GM19463 (cell line): ENCODE data around the gene CNTFR.

Experiments
- ATAC-seq: cut with Tn5 transposase; IDR thresholded peaks from one replicate; pipeline ENCODE4 v1.9.1; 2021; ENCODE audit warnings: mild to moderate bottlenecking, moderate library complexity; ENCODE audit not compliant: unreplicated experiment

Gene CNTFR

DNA sequence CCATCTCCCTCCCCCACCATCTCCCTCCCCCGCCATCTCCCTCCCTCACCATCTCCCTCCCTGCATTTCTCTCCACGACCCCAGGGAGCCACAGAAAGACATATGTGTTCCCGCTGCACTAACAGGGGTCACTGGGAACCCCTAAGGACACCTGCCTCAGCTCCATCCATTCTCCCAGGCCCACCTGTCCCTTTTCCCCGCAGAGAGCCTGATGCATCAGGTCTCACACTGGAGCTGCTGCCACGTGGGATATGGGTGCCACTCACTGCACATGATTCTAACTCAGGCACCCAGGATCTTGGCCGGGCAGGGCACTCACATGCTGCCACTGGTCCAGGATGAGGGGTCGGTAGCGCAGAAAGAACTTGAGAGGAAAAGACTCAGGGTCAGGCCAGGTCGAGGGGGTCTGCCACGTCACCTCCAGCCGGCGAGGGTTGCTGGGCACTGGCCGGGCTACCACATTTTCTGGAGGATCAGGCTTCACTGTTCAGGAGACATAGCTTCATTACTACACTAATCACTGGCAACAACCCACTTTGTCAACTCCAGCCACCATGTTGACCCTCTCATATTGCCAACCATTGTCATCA, 33.5 kb downstream of the CNTFR start:
- ATAC-seq: no peak

DNA sequence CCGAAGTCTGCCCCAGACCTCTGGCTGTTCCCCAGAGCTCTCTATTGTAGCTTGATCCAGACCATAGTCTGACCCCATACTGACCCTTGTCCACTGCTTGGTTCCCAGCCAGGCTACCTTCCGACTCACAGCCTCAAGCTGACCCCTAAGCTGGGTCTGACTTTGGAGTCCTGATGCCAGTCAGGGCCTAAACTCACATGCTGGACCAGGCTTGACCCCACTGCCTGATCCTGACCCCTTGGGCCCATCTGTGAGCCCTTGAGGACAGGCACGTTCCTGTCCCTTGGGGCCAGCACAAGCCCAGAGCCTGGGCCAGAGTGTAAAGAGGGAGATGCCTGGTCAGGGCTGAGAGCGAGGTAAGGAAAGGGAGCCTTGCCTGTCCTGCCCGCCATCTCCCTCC, 34.0 kb downstream of the CNTFR start:
- no peak for ATAC-seq

DNA sequence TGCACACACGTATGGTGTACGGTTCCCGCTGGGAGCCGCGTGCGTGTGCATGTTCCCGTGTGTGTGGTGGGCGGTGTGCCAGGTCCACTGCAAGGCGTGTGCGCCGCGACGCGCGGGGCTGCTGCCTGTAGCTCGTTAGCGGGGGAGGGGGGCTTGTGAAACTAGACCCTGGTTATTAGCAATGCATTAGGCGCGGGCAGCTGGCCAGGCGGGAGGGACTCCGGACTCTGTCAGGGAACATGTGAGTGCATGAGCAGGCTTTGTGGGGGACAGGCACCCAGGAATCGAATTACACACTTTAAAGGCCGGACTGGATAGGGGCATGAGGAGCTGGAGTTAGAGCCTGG, 34.5 kb downstream of the CNTFR start:
- ATAC-seq: no peak

DNA sequence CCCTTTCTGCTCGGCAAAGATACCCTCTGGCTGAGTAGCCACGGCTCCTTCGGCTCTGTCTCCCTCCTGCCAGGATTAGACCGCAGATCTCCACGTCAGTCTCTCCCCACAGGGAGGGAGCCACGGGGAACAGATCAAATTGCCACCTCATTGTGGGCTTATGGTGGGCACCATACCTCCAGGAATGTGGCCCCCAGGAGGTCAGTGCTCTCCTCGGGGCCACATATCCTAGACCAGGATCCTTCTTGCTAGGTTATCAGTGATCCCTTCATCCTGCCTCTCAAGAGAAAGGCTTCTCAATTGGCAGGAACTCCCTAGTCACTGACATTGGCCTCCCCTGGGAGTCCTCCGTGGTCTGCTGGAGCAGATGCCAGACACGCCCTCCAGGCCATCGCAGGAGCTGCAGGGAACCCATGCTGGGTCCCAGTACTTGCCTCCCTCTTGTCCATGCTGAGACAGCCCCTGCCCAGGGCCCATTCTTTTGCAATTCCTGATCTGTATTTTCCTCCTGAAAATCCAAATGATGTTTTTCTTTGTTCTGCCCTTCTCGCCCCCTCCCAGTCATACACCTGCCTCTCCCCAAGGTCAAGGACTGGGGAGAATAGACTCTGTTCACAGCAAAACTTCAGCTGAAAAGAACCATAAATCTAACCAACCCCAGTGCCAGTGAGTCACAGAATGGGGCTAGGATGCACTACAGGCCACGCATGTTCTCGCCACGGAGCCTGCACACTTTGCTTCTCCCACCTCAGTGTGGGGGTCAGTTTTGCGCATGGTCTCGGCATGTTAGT, 35.1 kb downstream of the CNTFR start:
- no peak for ATAC-seq

DNA sequence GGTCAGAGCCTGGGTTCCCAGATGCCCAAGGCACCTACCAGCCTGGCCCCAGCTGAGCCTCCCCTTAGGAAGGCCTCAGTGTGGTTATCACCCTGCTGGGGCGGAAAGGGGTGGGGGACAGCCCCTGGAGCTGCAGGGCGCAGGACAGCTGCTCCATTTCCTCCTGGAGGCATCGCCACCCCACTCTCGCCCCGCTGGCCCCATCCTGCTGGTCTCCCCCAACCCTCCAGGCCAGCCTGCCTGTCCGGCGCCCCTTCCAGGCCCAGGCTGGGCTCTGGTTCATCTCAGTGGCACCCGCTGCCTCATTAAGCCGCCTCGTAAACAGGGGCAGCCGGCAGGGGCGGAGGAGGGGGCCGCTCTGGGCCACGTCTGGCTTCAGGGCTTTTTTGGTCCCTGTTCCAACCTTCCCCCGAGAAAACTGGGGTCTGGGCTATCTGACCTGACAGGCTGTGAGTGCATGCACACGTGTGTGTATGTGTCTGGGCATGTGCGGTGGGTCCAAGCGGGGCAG, 36.0 kb downstream of the CNTFR start:
- ATAC-seq: no peak

DNA sequence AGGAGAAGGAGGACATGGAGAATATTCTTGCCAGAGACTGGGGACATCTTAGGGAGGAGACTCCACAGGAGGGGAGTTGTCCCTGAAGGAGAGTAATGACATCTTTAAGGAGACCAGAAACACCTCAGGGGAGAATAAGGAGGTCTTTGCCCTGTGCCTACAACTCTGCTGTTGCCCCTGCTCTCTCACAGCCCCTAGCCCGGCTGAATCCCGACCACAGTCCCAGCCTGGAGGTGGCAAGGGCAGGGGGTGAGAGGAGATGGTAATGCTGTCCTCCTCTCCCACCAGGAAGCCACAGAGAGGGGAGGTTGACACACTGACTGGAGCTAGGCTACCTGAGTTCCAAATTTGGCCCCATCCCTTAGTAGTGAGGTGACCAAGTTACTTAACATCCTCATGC, 36.5 kb downstream of the CNTFR start:
- no peak for ATAC-seq

DNA sequence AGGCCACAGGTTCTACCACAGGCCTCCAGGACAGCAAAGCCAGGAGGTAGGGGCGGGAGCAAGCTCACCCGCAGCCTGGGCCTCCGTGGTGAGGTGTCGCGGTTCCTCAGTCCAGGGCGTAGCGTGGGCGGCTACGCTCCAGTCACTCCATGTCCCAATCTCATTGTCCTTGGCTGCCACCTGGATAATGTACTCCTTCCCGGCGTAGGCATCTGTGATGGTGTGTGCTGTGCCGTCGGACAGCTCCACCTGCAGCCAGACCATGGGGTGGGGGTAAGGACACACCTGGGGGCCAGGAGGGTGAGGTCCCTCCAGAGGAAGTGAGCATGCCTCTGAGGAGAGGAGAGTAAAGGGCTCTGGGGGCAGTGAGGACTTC, 36.9 kb downstream of the CNTFR start:
- no peak for ATAC-seq

DNA sequence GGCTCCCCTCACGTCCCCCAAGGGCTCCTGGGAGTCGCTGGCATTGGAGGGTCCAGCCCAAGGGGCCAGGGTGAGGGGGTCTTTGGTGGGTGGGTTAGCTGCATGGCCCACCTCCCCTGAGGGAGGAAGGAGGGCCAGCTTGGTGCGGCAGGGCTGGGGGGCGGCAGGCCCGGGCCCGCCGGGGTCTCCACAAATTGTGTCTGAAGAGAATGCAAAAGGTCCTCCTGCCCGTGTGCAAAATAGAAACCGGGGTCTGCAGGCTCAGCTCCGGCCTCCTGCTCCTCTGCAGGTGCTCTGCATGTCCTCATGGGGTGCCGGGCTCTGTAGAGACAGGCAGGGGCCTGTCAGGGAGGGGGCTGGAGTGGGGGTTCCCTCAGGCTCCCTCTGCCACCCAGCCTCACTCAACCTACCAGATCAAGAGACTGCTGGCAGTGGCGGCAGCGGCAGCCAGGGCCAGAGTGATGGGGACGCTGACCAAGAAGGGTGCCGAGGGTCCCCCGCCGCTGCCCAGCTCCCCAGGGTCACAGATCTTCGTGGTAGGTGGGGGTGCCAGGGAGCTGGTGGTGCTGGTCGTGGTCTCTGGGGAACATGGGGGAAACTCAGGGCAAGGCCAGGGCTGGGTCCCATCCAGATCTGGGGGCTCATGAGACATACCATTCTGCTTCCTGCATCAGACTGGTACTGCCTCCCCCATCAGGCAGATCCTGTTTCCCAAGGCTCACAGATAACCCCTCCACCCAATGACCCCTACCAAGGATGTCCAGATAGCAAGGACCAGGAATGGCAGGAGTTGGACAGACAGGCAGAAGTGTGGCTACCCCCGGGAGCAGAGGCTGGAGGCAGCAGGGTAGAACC, 37.5 kb downstream of the CNTFR start:
- no peak for ATAC-seq

DNA sequence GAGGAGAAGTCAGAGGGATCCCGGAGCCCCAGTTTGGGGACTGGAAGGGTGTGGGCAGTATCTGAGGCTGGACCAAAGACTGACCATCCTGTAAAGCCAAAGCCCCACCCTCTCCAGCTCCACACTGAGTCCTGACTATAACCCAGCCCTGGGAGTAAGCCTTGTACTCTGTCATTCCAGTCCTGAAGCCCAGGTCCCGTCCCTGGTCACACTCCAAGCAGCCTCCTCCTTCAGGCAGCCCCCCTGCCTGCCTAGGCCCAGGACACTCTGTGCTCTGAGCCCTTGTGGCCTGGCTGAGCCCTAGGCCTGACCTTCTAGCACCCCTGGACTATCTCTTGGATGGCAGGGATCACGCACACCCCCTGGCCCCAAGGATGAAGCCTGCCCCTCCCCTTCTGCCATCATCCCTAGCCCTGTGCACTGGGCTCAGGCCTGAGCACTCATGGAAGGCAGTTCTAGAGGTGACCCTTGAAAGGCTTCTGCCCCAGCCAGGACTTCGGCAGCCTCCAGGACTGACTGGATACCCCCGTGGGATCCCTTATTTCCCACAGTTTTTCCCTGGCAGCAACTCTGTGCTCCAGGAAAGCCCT, 38.7 kb downstream of the CNTFR start:
- no peak for ATAC-seq

DNA sequence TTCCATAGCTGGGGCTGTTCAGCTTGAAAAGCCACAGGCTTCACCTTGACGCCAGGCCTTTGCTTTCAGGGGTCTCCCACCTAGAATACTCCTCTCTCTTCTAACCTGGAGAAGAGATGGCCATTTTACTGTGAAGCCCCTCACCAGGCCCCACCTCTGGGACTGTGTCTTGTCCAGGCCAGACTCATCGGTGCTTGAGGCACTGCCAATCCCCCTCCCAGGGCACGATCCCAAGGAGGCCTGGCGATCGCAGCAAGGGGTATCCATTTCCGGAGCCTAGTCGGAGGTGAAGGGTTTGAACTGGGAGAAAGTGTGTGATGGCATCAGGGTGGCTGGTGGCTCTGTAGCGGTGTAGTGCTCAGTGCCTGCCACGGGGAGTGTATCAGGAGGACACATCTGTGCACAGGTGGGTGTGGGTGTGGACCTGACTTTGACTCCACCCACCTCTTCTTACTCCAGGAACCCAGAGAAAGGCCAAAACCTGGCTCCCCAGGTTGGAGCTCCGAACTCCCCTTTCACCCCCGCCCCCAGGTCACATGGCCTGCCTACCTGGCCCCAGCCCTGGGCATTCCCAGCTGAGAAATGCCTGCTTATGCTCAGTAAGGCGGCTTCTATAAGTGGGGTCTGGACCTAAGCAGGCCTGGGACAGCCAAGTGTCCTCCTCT, 39.4 kb downstream of the CNTFR start:
- ATAC-seq: no peak

DNA sequence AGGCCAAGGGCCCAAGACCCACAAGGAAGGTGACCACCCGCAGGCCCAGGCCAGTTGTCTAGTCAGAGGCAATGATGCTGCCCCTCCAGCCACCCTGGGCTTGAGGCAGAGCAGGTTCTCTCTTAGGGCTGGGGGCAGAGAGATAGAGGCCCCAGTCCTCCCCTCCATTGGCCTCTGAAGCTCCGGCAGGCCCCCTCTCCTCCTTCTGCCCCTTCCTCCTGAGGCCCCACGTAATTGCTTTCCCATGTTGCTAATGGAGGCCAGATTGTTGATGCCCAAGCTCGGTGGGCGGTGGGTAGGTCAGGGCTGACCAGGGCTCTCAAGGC, 40.2 kb downstream of the CNTFR start:
- ATAC-seq: no peak

DNA sequence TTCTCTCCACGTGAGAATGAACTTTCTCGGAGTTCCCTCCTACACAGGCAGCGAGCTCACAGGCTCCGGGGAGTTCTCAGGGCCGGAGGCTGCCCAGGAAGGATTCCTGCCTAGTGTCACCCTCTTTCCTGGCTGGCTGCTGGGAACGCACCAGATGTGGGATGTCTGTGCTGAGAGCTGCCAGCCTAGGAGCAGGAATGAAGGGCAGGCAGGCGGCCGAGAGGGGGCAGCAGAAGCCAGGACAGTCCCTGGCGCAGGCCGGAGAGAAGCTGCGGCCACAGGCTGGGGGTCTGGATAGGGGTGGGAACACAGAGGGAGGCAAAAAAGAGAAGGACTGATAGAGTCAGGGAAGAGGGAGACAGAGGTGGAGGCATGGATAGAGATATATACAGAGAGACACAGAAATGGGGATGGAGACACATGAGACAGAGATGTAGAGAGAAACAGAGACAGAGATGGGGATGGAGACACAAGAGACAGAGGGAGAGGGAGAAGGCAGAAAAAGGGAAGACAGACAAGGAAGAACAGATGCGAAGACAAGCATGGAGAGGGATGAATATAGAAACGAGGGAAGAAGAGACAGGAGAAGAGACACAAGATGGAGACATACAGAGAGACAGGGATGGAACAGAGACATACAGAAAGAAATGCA, 41.4 kb downstream of the CNTFR start:
- ATAC-seq: no peak

DNA sequence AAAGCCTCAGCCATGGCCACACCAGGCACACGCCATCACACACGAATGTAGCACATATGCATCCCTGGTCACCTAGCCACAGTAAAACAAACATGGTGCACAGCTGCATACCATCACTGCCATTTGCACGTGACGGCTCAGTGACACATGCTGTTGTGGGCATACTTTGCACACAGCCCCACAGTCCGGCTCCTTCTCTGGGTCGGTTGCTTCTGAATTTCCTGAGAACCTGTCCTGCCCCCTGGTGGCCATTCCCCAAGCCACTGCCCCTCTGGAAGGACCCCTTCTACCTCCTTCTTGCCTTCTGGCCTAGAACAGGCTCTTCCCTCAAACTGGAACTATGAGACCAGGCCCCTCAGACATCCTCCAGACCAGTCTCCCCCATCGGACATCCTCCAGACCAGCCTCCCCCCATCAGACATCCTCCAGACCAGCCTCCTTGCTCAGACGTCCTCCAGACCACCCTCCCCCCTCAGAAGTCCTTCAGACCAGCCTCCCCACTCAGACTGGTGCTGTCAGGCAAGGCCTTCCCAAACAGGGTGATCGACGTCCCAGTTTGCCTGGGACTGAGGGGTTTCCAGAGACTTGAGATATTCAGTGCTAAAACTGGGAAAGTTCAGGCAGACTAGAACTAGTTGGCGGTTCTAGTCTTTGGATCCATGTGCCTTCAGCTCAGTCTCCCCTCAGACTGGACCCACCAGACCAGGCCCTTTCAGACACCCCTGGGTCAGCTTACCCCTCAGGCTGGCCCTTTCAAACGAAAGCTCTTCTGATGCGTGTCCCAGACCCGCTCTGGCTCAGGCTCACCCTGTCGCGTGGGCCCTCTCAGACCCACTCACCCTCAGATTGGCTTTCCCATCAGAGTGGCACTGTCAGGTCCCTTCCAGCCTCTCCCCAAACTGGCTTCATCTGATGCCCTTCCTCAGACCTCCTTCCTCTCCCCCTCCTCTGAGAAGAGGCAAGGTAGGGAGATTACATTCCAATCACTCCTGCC, 42.4 kb downstream of the CNTFR start:
- ATAC-seq: no peak

DNA sequence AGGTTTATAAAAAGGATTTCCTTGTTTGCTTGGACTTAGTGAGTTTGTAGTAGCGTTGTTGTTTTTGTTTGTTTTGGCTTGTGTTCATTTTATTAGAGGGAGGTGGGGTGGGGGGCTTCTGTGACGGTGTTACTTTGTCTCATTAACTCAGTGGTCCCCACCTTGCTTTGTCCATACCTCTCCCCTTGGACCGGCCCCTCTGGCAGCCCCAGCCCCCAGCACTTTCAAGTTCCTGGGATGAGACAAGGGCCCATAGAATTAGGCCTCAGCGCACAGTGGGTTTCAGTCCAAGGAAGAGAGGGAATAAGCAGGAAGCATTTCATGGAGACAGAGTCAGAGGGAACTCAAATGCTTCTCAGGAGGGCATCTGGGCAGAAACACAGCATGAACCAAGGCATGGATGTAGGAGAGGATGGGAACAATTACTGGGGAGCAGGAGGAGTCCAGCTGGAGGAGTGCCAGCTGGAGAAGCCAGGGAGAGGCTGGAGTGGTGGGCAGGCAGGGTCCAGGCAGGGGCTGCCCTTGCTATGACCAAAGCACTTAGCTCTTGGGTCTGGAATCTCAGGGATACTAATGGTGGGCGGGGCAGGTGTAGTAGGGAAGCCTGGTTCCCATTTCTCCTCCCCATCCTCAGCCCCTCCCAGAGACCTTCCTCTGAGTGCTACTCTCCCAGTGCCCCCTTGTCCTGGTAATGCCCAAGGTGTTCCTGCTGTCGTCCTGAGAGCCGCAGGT, 43.3 kb downstream of the CNTFR start:
- ATAC-seq: no peak

DNA sequence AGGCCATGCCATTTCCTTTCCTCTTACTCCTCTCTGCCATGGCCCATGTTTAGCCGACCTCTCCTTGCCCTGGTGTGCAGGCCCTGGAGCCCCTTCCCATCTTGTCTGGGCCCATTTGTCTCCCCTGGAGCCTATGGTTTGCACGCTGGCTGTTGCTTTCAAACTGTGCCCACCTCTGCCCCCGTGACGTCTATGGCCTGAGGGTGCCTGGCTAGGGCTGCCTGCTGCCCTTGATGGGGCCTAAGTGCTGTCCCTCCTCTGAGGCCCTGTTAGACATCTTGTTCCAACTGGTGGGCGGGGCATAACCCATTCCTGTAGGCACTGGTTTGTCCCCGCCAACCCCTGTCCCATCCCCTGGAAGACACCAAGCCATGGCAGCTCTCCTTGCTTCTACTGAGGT, 44.0 kb downstream of the CNTFR start:
- no peak for ATAC-seq

DNA sequence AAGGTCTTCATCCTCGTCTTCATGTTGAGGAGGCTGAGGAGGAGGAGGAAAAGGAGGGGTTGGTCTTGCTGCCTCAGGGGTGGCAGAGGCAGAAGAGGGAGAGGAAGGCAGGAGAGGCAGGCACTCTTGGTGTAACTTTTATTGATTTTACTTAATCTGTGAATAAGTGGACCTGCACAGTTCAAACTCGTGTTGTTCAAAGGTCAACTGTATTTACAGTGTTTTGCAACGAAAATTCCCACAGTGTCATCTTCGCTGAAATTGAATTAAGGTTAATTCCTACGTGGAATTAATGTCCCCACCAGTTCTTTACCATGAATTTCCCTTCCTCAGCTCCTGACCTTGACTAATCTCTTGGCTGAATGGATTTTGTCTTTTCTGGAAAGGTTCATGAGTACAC, 45.5 kb downstream of the CNTFR start:
- no peak for ATAC-seq

DNA sequence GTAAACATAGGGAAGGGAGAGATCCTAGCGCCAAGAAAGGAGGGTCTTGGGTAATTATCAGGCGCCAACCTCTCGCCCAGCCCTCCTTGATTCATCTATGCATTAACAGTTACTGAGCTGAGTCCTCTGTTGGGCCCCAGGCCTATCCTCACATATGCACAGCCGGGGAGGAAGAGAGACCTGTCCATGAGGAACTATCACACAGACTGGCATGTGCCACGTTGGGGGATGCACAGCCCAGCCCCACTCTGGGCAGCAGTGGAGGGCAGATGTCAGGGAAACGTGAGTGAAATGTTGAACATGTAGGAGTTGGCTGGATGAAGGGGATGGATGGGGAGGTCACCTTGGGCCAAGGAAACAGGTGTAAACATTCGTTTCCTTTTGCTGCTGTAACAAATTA, 48.0 kb downstream of the CNTFR start:
- ATAC-seq: no peak

DNA sequence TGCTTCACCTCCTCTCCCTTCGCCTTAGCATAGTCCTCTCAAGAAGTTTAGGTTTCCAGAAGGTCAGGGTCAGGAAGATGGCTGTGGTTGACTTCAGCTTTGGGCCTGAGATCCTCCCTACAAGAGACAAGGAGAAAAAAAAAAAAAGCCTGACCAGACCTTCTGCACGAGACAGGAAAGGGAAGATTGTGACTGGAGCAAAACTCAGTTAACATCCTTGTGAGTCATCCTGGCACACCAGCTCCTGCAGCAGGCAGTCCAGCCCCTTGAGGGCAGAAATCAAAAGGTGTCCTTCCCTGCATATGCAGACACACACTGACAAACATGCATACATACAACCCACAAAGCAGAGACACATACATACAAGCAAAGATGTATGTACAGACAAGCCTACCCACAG, 48.7 kb downstream of the CNTFR start:
- ATAC-seq: no peak

DNA sequence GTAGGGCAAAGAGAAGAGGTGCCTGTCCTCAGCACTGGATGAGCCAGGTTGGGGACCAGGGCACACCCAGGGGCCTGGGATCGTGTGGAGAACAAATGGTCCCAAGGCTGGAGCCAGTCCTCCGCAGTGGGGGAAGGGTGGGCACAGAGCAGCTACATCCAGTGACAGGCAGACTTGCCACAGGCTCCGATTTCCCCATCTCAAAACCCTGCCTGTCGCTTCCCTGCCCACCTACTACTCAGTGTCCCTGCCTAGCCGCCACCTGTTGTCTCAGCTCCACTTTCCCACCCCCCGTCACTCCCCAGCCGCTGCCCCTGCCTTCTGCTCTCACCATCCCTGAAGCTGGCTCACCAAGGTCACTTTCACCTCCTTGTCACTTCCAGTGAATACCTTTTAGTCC, 52.8 kb downstream of the CNTFR start:
- ATAC-seq: no peak
